ENCODE results near the gene P3H2.

The P3H2 gene

GRCh38 chr3:189942948-189943347, 177.7 kb downstream of the P3H2 start:
- DNase-seq = no peak

- DNase-seq = no peak
These were observed 179.0 kb downstream of the P3H2 start for GRCh38 chr3:189941679-189942078.

GRCh38 chr3:189941125-189941524, 179.6 kb downstream of the P3H2 start:
- DNase-seq = no peak

GRCh38 chr3:189937302-189938127, 183.2 kb downstream of the P3H2 start:
- DNase-seq = no peak

GRCh38 chr3:189936201-189936945, 184.3 kb downstream of the P3H2 start:
- no peak for DNase-seq

GRCh38 chr3:189927975-189928895, 192.5 kb downstream of the P3H2 start:
- DNase-seq = no peak

- no peak for DNase-seq
These were observed 198.9 kb downstream of the P3H2 start for GRCh38 chr3:189921770-189922169.

GRCh38 chr3:189914799-189915198, 205.9 kb downstream of the P3H2 start:
- peak in 1 of 5 experiments; percentile 21 for DNase-seq

GRCh38 chr3:189911001-189911400, 209.7 kb downstream of the P3H2 start:
- DNase-seq = no peak

GRCh38 chr3:189909573-189909972, 211.1 kb downstream of the P3H2 start:
- DNase-seq = no peak

- DNase-seq = no peak
These were observed 211.6 kb downstream of the P3H2 start for GRCh38 chr3:189909139-189909538.

- DNase-seq = no peak
These were observed 212.1 kb downstream of the P3H2 start for GRCh38 chr3:189908646-189909045.

GRCh38 chr3:189907803-189908202, 212.9 kb downstream of the P3H2 start:
- DNase-seq = no peak

Data from T-helper 2 cell (primary cell).